IPS-NIHi7 (cell line): ENCODE results near the gene ARFGAP1.
A peak's percentile ranks its signal among the peaks of the same experiment; 100 is the strongest.
"Not testable (repeated sequence)": the region's sequence is repeated elsewhere in the genome, so short reads cannot be mapped to it uniquely, and the experiment has no call there.

Experiments
- DNase-seq: peaks from one replicate; pipeline ENCODE4 v3.0.0; 2012; ENCODE audit warnings: mixed read lengths; ENCODE audit errors: extremely low spot score

Gene ARFGAP1

DNA sequence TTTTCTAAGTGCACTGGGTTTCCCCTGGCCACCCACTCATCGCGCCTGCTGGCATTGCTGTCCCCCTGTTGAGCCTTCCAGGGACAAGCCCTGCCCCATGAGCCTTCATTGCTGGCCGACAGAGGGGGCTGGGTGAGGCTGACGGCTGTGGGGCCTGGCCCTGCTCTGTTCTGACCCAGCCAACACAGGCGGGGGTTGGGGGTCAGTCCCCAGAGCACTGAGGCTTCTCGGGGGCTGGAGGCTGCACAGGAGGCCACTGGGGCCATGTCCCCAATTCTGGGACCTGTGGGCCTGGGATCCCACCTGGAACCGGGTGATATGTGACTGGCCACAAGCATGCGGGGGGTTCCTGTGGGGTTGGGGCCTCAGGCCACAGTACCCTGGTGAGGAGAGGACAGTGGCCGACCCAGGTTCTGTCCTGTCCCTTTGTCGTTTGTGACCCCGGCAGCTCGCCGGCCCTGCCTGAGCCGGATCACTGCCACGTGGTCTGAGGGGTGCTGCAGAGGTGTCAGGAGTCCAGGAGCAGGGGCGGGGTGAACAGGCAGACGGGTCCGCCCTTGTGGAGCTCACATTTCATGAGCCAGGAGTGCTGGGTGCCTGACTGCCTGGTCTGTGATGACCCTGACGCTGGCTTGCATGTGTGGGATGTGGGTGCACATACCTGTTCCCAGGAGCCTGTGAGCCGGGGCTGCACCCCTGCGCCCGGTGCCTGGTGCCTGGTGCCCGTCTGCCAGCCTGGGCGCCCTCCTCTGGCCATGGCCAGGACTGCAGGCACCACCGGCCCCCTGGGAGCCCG is 18.3 kb downstream of the ARFGAP1 start:
- DNase-seq = peak; percentile 96

DNA sequence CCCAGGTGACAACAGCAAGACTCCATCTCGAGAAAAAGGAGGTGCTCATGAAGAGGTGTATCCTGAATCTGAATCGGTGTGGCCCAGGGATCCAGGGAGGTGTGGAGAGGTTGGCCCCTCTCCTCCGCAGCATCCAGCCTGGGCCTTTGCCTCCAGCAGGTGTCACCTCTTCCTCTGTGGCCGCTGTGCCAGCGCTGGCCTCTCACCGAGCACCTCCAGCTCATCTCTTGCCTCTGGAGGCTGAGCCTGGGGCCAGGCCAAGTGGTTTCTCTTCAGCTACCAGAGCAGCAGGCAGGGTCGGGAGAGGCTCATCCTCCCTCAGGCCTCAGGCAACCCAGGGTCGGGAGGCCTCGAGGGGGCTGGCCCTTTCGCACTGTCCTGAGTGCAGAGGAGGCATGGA is 19.2 kb downstream of the ARFGAP1 start:
- DNase-seq = no peak

DNA sequence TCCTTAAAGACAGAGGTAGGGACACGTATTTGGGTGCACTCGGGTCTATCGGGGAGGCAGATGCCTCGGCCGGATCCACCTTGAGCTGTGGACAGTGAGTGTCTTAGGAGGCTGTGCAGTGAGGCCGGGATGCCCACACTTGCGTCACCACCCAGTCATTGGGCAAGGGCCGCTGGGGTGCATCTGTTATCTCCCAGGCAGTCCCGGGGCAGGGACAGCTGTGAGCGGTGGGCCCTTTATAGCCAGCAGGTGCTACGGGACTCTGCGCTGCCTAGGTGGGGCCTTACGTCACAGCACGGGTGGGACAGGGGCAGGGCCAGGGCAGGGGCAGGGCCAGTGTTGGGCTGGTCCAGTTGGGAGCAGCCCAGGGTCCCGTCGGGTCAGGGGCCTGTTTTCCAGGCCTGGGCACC is 19.7 kb downstream of the ARFGAP1 start:
- DNase-seq = no peak

DNA sequence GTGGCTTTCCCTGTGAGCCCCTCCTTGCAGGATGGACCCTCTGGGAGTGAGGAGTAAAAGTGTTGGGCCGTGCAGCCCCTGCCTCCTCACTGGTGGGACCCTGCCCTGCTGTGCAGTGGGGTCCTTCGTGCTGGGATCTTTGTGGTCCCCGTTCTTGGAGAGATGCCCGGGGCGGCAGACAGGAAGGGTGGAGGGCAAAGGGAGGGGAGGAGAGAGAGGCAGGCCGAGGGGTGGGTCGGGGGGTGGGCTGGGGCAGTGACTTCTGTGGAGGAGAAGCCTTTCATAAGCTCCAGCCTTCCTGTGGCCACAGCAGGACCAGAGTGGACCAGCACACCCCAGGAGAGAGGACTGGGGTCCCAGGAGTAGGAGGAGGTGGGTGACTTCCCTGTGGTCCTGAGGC is 20.3 kb downstream of the ARFGAP1 start, which contains the start of gene COL20A1:
Gene COL20A1 (plus strand): TSS at position 283 of the 400 bp plus-strand sequence. CDS start 1,922 bp downstream, outside the sequence.
- DNase-seq = no peak

DNA sequence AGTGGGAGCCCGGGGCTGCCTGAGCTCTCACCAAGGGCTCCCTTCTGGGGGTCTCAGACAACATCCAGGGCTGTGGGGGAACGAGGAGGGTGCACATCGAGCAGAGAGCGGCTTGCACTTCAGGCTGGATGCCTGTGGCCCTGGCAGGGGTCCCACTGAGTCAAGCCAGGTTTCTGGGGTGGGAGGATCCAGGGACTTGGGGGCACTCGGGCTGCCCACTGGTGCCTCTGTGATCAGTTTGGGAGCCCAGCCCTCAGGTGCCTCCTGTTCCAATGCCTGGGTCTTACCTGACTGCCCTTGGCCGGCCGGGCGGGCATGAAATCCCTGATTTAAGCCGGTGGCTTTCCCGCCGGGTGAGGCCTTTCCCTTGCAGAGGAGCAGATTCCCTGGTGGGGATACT is 20.8 kb downstream of the ARFGAP1 start:
- DNase-seq = no peak

DNA sequence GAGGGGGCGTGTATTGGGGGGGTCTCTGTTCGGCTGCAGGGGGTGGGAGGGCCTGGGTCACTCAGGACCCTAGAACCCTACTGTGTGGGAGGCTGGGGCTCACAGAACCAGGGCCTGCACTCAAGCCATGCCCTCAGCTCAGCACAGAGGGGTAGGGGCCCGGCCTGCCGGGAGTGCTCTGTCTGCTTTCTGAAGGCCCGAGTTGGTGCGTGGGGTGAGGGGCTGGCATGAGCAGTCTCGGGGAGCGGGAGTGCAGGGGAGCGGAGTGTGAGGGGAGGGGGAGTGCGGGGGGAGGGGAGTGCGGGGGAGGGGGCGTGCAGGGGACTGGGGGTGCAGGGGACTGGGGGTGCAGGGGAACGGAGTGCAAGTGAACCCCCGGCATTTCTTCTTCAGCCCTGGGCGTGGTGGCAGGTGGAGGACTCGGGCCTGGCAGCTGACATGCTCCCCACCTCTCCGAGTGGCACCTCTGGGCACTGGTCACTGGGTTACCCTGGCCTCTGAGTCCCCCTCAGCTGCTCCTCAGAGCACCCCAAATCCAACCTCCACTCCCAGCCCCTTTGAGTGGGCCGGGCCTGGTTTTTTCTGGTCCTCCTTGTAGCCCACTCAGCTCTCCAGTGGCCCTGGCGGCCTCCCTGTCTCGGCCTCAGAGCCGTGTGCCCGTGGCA is 21.4 kb downstream of the ARFGAP1 start:
- DNase-seq = peak; percentile 56

DNA sequence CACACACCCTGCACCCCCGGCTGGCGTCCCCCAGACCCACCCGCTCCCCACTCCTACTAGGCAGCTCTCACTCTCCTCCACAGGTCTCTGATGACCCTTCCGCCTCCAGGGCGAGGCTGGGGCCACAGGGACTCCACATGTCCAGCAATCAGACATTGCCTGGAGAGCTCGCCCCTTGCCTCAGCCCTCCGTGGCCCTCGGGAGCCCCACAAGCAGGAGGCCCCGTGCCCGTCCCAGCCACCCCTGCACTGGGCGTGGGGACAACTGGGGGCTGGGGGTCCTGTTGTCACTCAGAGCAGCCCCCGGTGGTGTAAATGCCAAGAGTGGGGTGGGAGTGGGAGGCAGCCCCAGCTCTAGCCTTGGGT is 21.9 kb downstream of the ARFGAP1 start:
- DNase-seq = no peak

DNA sequence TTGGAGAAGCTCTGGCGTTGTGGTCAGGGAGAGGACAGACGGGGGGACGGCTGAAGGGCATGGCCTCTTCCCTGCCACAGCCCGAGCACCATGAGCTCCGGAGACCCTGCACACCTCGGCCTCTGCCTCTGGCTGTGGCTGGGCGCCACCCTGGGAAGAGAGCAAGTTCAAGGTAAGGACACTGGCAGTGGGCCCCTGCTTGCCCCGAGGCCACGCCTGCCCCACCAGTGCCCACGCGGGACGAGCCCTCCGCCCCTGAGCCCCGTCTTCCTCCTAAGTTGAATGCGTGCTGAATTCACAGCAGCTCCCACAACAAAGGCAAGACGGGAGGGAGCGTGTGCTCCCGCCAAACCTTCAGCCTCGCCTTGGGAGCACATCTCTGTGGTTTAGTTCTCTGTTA is 22.4 kb downstream of the ARFGAP1 start:
- DNase-seq = no peak

DNA sequence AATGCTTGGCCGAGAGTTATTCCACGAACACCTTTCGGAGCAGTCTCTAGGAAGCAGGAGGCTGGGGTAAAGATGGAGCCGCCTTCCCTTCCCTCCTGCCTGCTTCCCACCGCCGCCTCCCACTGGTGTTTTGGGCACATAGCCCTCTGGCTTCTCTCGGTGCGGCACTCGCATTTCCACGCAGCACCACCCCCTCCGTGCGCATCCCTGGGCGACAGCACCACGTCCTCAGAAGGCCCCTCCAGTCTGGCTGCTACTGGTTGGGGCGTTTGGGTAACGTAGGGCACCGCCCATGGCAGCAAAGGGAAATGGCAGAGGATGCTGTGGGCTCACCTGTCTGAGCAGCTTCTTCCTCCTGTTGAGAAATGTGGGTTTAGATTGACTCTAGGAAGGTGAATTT is 22.8 kb downstream of the ARFGAP1 start:
- DNase-seq = no peak

DNA sequence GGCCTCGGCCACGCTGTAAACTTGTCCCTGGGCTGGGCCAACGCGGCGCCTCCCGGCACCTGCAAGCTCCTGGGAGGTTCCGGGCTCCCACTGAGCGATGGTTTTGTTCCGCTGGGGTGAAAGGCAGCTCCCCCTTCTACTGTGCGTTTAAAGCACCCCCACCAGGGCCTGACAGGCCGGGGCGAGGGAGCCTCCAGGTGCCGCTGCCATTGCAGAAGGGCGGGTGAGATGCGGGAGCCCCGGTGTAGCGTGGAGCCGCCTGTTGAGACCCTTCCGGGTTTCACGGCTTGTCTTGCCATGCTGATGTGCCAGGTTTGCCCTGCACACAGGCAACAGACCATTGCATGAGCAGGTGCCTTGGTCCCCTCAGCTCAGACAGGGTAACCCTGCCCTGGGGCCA is 23.2 kb downstream of the ARFGAP1 start:
- DNase-seq = no peak

DNA sequence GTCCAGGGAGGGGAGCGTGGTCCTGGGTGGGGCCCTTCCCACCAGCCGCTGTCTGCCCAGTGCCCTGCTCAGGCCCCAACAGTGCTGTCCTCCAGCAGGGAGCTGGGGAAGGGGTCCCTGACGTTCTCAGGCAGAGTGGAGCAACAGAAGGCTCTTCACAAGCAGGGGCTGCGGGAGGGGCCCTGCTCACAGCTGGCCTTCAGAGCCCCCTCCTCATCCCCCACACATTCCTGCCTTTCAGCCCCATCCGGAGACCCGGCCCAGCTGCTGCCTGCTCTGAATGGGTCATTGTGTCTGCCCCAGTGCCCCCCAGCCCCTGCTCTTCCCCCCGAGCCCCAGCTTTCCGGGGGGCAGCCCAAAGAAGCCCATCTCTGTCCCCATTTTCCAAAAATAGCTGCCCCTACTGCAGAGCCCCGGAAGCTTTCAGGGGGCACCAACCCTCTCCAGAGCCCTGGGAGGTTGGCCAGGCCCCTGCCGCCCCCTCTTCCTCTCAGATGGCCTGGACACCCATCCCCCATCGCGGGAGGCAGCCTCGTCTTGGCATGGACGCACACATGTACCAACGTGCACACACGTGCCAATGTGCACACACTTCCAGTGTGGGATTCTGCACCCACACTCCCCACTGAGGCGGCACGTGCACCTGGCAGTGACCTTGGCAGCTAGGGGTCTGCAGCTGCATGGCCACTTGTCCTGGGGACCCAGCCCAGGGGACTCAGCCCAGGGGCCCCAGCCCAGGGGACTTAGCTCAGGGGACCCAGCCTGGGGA is 24.1 kb downstream of the ARFGAP1 start:
- DNase-seq = no peak

DNA sequence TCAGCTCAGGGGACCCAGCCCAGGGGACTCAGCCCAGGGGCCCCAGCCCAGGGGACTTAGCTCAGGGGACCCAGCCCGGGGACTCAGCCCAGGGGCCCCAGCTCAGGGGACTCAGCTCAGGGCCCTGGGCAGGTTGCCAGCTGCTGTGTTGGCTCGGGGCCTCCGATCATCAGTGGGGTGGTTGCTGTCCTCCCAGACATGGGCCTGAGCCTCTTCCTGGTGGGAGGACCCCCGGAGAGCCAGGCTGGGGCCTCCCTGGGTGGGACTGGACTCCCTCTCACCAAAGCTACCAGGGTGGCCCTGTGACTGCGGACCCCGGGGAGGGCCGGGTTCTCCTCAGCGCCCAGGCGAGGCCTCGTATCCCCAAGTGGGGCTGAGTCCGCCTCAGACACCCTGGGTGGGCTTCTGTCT is 24.8 kb downstream of the ARFGAP1 start:
- no peak for DNase-seq

DNA sequence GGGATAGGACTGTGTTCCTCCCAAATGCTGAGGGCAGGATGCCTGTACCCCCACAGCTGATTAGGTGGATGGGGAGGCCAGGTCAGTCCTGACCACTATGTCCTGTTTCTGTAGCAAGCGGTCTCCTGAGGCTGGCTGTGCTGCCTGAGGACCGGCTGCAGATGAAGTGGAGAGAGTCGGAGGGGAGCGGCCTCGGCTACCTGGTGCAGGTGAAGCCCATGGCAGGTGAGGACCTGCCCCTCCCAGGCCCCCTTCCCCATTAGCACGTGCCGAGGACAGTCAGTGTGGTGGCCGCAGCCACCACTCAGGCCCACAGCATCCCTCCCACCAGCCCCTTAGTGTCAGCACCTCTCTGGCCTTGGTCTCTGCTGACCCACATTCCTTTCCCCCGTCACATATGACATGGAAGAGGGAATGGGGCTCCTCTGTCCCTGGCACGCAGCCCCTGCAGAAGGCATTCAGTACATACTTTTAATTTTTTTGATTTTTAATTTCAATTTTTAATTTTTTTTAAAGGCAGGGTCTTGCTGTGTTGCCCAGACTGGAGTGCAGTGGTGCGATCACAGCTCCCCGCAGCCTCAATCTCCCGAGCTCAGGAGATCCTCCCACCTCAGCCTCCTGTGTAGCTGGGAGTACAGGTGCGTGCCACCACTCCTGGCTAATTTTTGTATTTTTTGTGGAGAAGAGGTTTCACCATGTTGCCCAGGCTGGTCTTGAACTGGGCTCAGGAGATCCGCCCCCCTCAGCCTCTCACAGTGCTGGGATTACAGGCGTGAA is 25.4 kb downstream of the ARFGAP1 start:
- no peak for DNase-seq

DNA sequence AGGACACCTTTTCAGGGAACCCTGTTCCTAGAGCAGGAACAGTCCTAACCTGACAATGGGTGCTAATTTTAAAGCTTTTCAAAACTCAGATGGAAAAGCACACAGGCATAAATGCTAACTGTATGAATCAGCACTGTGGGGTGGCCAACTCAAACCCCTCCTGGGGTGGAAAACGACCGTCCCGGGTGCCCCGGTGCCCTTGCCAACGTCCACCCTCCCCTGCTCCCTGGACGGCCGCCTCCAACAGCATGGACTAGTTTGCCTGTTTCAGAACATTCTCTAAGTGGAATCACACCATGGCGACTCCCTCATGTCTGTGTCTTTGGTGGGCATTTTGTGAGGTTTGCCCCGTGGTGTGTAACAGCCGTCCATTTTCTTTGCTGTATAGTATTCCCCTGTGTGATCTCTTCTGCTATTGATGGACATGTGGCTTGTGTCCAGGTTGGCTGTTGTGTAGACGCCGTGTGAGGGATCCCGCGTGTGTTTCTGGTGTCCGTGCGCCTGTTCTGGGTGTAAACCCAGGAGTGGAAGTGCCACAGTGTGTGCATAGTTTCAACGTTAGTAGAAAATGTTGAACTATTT is 26.2 kb downstream of the ARFGAP1 start:
- DNase-seq = no peak

DNA sequence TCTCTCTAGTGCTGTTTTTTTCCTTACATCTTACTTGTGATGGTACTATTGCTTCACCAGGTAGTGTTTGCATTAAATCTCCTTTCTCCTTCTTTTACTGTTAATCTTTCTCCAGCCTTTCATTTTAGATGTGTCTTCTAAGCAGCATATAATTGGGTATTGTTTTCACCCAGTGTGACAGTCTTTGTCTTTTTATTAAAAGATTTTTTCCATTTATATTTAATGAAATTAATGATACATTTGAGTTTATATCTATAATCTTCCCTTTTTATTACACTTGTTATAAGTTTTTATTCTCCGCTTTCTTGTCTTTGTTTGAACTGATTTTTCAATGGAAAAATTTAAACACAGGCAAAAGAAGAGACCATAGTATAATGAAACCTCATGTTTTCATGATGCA is 29.1 kb downstream of the ARFGAP1 start:
- no peak for DNase-seq

DNA sequence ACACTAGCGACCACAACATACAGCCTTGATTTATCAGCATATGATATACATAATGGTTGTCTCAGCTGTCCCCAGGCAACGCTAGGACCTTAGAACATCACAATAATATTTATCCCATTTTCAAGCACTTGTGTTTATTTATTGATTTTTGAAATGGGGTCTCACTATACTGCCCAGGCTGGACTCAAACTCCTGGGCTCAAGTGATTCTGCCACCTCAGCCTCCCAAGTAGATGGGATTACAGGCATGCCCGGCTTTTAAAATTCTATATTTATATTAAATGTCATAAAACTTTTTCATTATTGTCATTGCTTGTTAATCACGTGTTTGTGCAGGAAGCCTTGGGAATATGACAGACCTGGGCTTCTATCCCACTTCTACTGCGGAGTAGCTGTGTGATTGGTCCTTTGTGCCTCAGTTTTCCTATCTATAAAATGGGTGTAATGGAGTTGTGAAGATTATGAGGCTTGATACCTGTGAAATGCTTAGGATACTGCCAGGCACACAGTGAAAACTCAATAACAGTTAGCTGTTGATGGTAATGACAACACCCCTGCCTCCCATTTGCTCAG is 30.6 kb downstream of the ARFGAP1 start:
- DNase-seq = no peak

DNA sequence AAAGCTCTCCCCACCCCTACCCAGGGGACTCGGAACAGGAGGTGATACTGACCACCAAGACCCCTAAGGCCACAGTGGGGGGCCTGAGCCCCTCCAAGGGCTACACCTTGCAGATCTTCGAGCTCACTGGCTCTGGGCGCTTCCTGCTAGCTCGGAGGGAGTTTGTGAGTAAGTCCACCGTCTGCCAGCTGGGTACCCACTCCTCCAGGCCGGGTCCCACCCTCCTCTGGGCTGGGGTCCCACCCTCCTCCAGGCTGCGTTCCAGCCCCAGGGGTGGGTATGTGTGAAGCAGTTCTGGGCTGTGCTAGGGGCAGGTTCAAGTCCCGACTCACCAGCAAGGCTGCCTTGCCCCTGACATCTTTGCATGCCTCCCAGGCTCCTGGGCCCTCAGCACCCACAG is 32.8 kb downstream of the ARFGAP1 start:
- no peak for DNase-seq

DNA sequence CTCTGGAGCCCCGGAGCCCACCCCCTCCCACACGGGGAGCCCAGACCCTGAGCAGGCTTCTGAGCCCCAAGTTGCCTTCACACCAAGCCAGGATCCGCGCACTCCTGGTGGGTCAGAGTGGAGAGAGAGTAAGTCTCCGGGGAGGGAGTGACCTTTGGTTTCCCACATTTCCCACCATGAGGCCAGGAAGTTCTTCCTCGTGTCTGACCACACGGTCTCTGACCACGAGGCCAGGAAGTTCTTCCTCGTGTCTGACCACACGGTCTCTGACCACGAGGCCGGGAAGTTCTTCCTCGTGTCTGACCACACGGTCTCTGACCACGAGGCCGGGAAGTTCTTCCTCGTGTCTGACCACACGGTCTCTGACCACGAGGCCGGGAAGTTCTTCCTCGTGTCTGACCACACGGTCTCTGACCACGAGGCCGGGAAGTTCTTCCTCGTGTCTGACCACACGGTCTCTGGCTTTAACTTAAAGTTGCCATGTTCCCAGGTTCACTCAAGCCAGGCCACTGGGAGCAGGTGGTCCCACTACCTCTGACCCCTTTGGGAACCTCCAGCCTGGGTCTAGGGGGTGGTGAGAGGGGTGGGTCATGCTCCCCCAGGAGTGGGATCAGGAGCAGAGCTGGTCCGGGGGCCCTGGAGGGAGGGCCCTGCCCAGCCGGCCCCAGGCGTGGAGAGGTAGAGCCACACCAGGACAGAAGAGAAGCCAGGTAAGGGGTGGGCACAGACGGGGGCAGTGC is 33.5 kb downstream of the ARFGAP1 start:
- DNase-seq = not testable (repeated sequence)

DNA sequence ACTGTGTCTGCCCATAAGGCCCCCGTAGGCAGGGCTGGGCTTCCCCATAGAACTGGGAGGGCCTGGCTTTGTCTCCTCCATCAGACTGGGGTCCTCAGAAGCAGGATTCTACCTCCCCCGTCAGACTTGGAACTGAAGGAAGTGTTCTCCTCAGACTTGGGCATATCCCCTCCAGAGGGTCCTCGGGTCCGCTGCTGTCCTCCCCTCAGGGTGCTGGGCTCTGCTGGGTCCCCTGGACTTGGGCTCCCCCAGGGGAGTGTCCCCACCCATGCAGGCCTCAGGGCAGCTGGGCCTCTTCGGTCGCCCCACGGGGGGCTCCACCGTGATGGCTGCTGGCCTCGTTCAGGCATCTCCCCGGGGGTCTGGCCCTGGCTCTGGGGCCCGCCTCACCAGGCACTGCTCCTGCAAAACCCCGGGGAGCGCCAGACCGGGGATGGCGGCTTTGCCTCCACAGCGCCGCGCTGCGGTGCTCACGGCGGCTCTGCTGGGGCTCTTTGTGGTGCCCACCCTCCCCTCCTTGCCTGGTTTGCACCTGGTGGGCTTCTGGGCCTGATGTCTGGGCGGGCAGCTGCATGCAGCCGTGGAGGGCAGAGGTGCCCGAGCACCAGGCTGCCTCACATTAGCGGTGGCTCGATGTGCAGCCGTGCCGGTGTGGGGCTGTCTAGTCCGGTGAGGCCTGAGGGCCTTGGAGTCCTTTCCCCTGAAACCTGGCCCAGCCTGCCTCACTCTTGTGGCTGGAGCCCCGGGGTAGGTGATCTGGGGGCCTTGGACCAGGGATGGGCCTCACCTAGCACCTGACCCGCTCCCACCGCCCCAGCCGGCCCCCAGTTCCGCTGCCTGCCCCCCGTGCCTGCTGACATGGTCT is 34.3 kb downstream of the ARFGAP1 start:
- DNase-seq = no peak
